SK-N-MC (cell line): ENCODE results near the gene KARS1.

ENCODE experiments used
- EZH2 ChIP-seq: fragments of 200-600 bp; sonication (generic); IDR thresholded peaks from one replicate; pipeline ENCODE4 v1.6.1; 2017; ENCODE audit warnings: antibody characterized with exemption
- FOXP2 ChIP-seq: optimal IDR thresholded peaks from 2 replicates; pipeline ENCODE3; 2011; ENCODE audit warnings: mild to moderate bottlenecking, moderate library complexity; ENCODE audit not compliant: insufficient read depth; ENCODE audit errors: extremely low read length, control extremely low read depth
- POLR2AphosphoS5 ChIP-seq: IDR thresholded peaks from 2 replicates; pipeline ENCODE4 v1.6.1; 2012; ENCODE audit warnings: mild to moderate bottlenecking, low read depth, low read length, borderline replicate concordance

DNA sequence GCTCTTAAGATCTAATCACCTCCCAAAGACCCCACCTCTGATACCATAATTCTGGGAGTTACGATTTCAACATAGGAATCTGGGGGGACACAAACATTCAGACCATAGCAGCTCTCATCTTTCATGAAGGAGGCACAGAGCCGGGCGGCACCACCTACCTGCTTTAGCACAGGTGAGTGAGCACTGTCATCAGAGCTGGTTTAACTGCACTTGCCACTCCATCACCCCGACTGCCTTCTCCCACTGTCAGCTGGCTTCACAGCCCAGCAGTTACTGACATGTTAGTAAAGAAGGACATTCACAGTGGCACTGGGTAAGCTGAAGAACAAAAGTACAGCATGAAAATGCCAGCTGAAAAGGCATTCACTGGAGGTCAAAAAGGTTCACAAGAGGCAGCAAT is 58.7 kb downstream of the KARS1 start:
- no peak for TF ChIP-seq POLR2AphosphoS5
- TF ChIP-seq EZH2, result no peak
- no peak for TF ChIP-seq FOXP2
